PC-9 (cell line): ENCODE measurements around the gene RASAL2. TPM values are rescaled to one million over a fixed set of nuclear protein-coding genes. Genes with fewer than 3 reads are reported as not detected.

Experiments
- BruUV-seq: library from RNA; stranded (reverse); fragments of 400-500 nt; replicated peaks from 2 replicates; lab custom pipeline; 2021; lab: Mats Ljungman, UMichigan
- CTCF ChIA-PET: fragments of 300-600 bp; sonication (Branson Sonifier 250); formaldehyde crosslinking; loops from one replicate; lab custom pipeline; 2022; ENCODE audit warnings: antibody characterized with exemption; lab: Charles Lee
- POLR2A ChIA-PET: fragments of 300-600 bp; sonication (Branson Sonifier 250); formaldehyde crosslinking; loops from one replicate; lab custom pipeline; 2022; ENCODE audit warnings: antibody characterized with exemption; ENCODE audit not compliant: unreplicated experiment; lab: Charles Lee
- DNase-seq, 2 experiments: peaks; one replicate each; pipeline versions ENCODE4 v3.0.0 to v3.0.0-alpha.2; 2015 to 2022; ENCODE audit warnings: mixed read lengths in 1 of 2
- H2AFZ ChIP-seq: fragments of 200-600 bp; sonication (generic); 2 replicates; pipeline ENCODE4 v1.8.1; 2017; ENCODE audit warnings: antibody characterized with exemption
- H3F3A ChIP-seq: fragments of 200-600 bp; sonication (generic); 2 replicates; pipeline ENCODE4 v1.8.1; 2017; ENCODE audit warnings: antibody characterized with exemption, mild to moderate bottlenecking, low read depth; ENCODE audit not compliant: insufficient read depth
- H3K27ac ChIP-seq: fragments of 200-600 bp; sonication (generic); 2 replicates; pipeline ENCODE4 v1.6.1; 2016; ENCODE audit warnings: mixed run types
- H3K27me3 ChIP-seq: fragments of 200-600 bp; sonication (generic); 2 replicates; pipeline ENCODE4 v1.6.1; 2016; ENCODE audit warnings: low read depth, mixed run types; ENCODE audit not compliant: insufficient read depth
- H3K36me3 ChIP-seq: fragments of 200-600 bp; sonication (generic); 2 replicates; pipeline ENCODE4 v1.6.1; 2016; ENCODE audit warnings: low read depth, mixed run types
- H3K4me1 ChIP-seq: fragments of 200-600 bp; sonication (generic); replicated peaks from 2 replicates; pipeline ENCODE4 v1.6.1; 2016; ENCODE audit warnings: mixed run types; ENCODE audit not compliant: insufficient read depth
- H3K4me2 ChIP-seq: fragments of 200-600 bp; sonication (generic); 2 replicates; pipeline ENCODE4 v1.6.1; 2017; ENCODE audit warnings: mixed run types
- H3K4me3 ChIP-seq: fragments of 200-600 bp; sonication (generic); 2 replicates; pipeline ENCODE4 v1.6.1; 2016; ENCODE audit warnings: mixed run types
- H3K79me2 ChIP-seq: fragments of 200-600 bp; sonication (generic); 2 replicates; pipeline ENCODE4 v1.6.1; 2017; ENCODE audit warnings: low read depth, mixed run types
- H3K9me2 ChIP-seq: fragments of 200-600 bp; sonication (generic); 2 replicates; pipeline ENCODE4 v1.8.1; 2017; ENCODE audit warnings: mild to moderate bottlenecking; ENCODE audit not compliant: insufficient read depth
- H3K9me3 ChIP-seq: fragments of 200-600 bp; sonication (generic); 2 replicates; pipeline ENCODE4 v1.8.1; 2016; ENCODE audit warnings: low read depth; ENCODE audit not compliant: insufficient read depth
- H4K20me1 ChIP-seq: fragments of 200-600 bp; sonication (generic); 2 replicates; pipeline ENCODE4 v1.8.1; 2017; ENCODE audit not compliant: insufficient read depth
- CTCF ChIP-seq: fragments of 200-600 bp; sonication (generic); conservative IDR thresholded peaks from 2 replicates; pipeline ENCODE4 v1.6.1; 2017; ENCODE audit warnings: mixed run types, antibody characterized with exemption, mild to moderate bottlenecking, moderate library complexity
- EZH2 ChIP-seq: fragments of 200-600 bp; sonication (generic); IDR thresholded peaks from 2 replicates; pipeline ENCODE4 v1.8.0; 2017; ENCODE audit warnings: antibody characterized with exemption, low read depth
- intact Hi-C: fragments of 100-400 bp; cut with micrococcal nuclease; formaldehyde crosslinking; loops from one replicate; pipeline ENCODE4 v1.10.0; 2022; ENCODE audit not compliant: unreplicated experiment
- total RNA-seq: library from RNA; stranded (reverse); gene quantifications from 2 replicates; pipeline ENCODE4 v1.2.3, GENCODE V29; 2021

RASAL2 gene
- total RNA-seq, 1 experiment from 2014 or later = 54.1 TPM

- H3K4me3 ChIP-seq = no peak overlapping the region
- no peaks in the 10 kb centered on the region for H3K79me2 ChIP-seq
- H3K27ac ChIP-seq = no peak overlapping the region
- no peaks in the 10 kb centered on the region for H4K20me1 ChIP-seq
- peaks cover 17% of the 10 kb centered on the region; the same call in 1 of the 2 replicates for H3K9me3 ChIP-seq
- DNase-seq = no peak
- no peak overlapping the region for H2AFZ ChIP-seq
- H3K4me2 ChIP-seq = no peak overlapping the region
- POLR2A ChIA-PET = no interaction called here
- CTCF ChIA-PET = no interaction called here
- no TSS peak for BruUV-seq
- no peaks in the 10 kb centered on the region for H3K4me1 ChIP-seq
- 0 out of 2 replicates have a peak, but pooled peaks cover 6% of the 10 kb centered on the region for H3K36me3 ChIP-seq
- no peaks in the 10 kb centered on the region for H3K27me3 ChIP-seq
- no peaks in the 10 kb centered on the region for H3K9me2 ChIP-seq
- intact Hi-C loops = no loop called here
- TF ChIP-seq EZH2 (no peak), CTCF (no peak)
- H3F3A ChIP-seq = no peaks in the 10 kb centered on the region
Measured at GRCh38 chr1:178409541-178409940, 315.6 kb downstream of the RASAL2 start.

GRCh38 chr1:178411756-178412399 is 318.0 kb downstream of the RASAL2 start:
- intact Hi-C loops = no loop called here
- Histone ChIP-seq H3K4me1 (no peaks in the 10 kb centered on the region), H3K4me3 (no peak overlapping the region), H3K4me2 (no peak overlapping the region), H4K20me1 (no peaks in the 10 kb centered on the region), H3K9me3 (peaks cover 25% of the 10 kb centered on the region), H3K36me3 (0 out of 2 replicates have a peak, but pooled peaks cover 6% of the 10 kb centered on the region), H3K27ac (no peak overlapping the region), H3K27me3 (no peaks in the 10 kb centered on the region), H3F3A (peaks cover 11% of the 10 kb centered on the region; the same call in 1 of the 2 replicates), H2AFZ (no peak overlapping the region), H3K79me2 (no peaks in the 10 kb centered on the region), H3K9me2 (no peaks in the 10 kb centered on the region)
- DNase-seq = no peak
- no TSS peak for BruUV-seq
- ChIA-PET CTCF (no interaction called here), POLR2A (interaction anchor here (0.6 kb wide), 1 partner anchor 101 kb away, joined by 3 read pairs; no protein-coding TSS in a partner anchor)
- TF ChIP-seq EZH2 (no peak), CTCF (no peak)

GRCh38 chr1:178412400-178412770 is 318.5 kb downstream of the RASAL2 start:
- H3K27ac ChIP-seq = no peak overlapping the region
- H3K27me3 ChIP-seq = no peaks in the 10 kb centered on the region
- ChIA-PET POLR2A (interaction anchor here (0.6 kb wide), 1 partner anchor 101 kb away, joined by 3 read pairs; no protein-coding TSS in a partner anchor), CTCF (no interaction called here)
- TF ChIP-seq CTCF (no peak), EZH2 (no peak)
- H3K9me2 ChIP-seq = no peaks in the 10 kb centered on the region
- peaks cover 3% of the 10 kb centered on the region for H3K4me1 ChIP-seq
- no peaks in the 10 kb centered on the region for H4K20me1 ChIP-seq
- no peaks in the 10 kb centered on the region for H3K79me2 ChIP-seq
- intact Hi-C loops = no loop called here
- no TSS peak for BruUV-seq
- no peak overlapping the region for H2AFZ ChIP-seq
- DNase-seq = no peak
- H3K4me2 ChIP-seq = no peak overlapping the region
- peaks cover 6% of the 10 kb centered on the region; the same call in 1 of the 2 replicates for H3K36me3 ChIP-seq
- peaks cover 29% of the 10 kb centered on the region for H3K9me3 ChIP-seq
- H3F3A ChIP-seq = peaks cover 16% of the 10 kb centered on the region
- H3K4me3 ChIP-seq = no peak overlapping the region
